ENCODE data around the gene TNPO2.
"Not testable (repeated sequence)": the region's sequence is repeated elsewhere in the genome, so short reads cannot be mapped to it uniquely, and the experiment has no call there.

Gene TNPO2

DNA sequence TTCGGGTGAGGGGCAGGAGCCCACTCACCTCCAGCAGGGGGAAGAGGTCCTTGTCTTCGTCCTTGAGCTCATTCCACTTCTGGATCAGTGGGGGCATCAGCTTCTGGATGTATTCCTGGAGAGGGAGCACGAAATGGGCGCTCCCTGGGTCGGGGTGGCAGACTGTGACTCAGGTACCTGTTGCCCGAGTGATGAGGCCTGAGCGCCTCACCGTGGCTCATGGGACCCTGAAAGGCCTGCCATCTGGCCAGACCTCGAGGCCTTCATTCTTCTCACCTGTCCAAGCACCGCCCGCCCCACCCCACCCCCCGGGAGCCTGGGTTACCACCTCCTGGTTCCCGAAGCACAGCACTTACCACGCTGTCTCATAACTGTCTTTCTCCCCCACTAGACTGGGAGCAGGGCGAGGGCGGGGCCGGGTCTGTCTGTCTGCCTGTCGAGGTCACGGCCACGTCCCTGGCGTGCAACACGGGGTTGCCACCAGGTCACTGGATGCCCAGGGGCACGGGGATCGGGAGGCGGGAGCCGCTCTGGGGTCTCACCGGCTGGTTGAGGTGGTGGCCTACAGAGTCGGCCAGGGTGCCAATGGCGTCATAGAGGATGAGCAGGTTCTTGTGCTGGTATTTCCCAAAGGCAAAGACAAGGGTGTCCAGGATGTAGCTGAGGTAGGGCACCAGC is 17.9 kb downstream of the TNPO2 start:
- no peak for TF ChIP-seq POLR2A (IDR thresholded peaks at IDR 0.05; ENCODE audit: low read depth, low read length)
- no peak for FAIRE-seq

DNA sequence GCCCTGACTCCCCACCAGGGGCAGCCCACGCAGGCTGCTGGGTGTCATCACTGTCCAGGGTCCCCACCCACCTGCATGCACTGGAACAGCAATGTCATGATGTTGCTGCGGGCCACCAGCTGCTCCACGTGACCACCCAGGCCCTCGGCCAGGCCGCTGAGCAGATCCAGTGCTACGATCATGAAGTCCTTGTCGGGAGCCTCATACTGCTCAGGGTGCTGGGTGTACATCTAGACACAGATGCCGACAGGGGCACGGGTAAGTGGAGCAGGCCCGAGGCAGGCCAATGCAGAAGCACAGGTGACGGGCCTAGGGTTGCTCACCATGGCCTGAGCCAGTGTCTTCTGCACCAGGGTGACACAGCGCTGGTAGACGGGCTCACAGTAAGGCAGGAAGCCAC is 18.6 kb downstream of the TNPO2 start:
- TF ChIP-seq POLR2A (IDR thresholded peaks at IDR 0.05; ENCODE audit: low read depth, low read length) = no peak
- DNase-seq (ENCODE audit: insufficient read length, low spot score) (no peak), FAIRE-seq (no peak)

More for the DNA sequence above, 17.9 kb downstream of the TNPO2 start:
- DNase-seq (ENCODE audit: insufficient read length, low spot score) = no peak

DNA sequence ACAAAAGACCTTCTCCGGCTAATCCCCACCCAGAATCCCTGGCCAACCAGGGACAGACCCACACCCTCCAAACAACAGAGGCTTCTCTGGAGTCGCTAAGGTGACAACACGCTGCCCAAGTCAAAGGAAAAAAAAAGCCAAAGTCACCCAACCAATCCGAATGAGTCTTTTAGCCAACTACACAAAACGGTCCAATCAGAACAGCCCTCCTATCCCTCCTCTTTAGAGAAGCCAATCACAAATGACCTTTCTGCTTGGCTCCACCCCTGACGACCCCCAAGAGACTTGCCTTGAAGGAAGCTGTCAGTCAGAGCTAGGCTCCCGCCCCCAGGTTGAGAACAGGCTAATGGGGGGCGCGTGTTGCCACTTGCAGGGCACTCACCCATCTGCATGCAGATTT is 20.7 kb downstream of the TNPO2 start:
- no peak for DNase-seq (ENCODE audit: insufficient read length, low spot score)
- TF ChIP-seq POLR2A (IDR thresholded peaks at IDR 0.05; ENCODE audit: low read depth, low read length) = no peak
- FAIRE-seq = no peak

DNA sequence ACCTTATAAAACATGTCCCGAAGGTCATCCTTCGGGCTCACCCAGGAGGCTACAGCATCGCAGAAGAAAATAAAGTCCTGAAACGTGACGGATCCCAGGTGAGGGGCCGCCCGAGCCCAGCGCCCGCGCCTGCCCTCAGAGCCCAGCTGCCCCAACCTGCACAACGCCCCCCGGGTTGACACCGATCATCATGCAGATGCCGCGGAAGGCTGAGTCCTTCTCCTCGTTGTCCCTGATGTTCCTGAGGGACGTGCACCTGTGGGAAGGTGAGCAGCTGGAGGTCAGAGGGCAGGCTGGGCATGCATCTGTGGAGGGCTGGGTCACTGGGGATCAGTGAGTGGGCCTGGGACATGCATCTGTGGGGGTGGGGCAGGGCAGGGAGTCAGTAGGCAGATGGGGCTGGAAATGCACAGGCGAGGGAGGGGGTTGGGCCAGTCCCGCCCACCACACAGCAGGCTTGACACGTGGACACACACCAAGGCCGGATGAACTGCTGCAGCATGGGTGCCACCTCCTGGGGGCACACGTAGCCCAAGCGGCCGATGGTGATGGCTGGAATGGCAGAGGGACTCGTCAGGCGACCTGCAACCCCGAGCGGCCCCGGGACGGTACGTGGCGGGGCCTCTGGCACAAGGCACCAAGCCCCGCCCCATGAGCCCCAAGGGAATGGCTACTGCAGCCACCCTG is 22.0 kb downstream of the TNPO2 start:
- no peak for FAIRE-seq
- no peak for TF ChIP-seq POLR2A (IDR thresholded peaks at IDR 0.05; ENCODE audit: low read depth, low read length)
- DNase-seq (ENCODE audit: insufficient read length, low spot score) = no peak

DNA sequence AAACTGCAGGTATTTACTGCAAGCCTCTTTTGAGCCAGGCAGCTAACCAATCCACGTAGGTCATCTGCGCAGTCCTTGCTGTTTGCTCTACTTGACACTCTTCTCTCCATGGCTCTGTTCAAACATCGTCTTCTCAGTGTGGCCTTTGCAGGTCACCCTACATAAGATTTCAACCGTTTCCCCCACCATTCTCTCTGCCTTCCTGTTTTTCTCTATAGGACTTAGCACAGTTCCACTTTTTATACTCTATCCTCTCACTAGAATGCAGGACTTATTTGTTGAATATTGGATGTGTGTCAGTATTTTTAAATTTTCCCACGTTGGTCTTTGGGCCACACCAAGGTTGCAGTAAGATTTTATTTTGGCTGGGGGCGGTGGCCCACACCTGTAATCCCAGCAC is 25.6 kb downstream of the TNPO2 start:
- TF ChIP-seq POLR2A (IDR thresholded peaks at IDR 0.05; ENCODE audit: low read depth, low read length) = no peak
- DNase-seq (ENCODE audit: insufficient read length, low spot score) (no peak), FAIRE-seq (no peak)

DNA sequence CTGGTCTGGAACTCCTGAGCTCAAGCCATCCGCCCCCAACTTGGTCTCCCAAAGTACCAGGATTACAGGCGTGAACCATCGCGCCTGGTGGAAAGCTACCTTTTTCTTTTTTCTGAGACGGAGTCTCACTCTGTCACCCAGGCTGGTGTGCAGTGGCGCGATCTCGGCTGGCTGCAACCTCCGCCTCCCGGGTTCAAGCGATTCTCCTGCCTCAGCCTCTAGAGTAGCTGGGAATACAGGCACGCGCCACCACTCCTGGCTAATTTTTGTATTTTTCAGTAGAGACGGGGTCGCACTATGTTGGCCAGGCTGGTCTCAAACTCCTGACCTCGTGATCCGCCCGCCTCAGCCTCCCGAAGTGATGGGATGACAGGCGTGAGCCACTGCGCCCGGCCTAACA is 26.3 kb downstream of the TNPO2 start:
- DNase-seq (ENCODE audit: insufficient read length, low spot score); FAIRE-seq: not testable (repeated sequence)

DNA sequence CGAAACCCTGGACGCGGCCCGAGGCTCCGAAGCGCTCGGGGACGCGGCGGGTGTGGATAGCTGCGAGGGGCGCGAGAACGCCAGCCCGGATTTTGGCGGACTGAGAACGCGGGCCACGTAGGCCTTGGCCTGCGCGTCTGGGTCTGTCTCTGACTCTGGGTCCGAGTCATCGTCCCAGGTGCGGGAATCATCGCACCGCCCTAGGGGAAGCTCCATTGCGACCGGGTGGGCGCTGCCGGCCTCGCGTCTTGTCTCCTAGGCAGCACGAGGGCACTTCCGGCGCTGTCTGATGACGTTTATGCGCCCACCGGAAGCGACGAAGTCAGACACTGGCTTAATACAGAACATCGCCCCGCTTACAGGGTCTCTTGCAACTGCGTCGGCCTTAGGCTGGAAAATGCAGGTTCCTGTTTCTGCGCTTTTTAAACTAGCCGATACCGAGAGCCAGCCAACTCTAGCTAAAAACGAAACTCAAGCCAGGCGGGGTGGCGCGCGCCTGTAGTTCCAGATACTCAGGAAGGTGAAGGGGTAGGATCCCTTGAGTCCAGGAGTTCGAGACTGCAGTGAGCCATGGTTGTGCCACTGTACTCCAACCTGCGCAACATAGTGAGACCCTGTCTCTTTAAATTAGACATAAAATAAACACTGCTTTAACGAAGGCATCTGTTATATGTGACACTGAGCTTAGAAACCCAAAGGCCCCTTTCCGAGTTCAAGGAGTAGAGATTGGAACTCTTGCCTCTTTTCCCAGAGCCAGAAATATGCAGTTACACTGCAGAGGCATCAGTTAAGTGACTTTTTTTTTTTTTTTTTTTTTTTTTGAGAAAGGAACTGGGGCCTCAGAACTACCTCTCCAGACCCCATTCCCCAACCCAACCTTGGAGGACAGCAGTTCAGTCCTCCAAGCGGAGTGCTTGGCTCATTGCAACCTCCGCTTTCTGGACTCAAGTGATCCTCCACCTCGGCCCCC is 27.1 kb downstream of the TNPO2 start, which contains the start of gene FBXW9:
Gene FBXW9 (minus strand): TSS at position 266 of the 970 bp plus-strand sequence. CDS start 50 bp downstream, at position 216.
- TF ChIP-seq POLR2A (IDR thresholded peaks at IDR 0.05; ENCODE audit: low read depth, low read length) = peak; percentile 44; the same call in 1 of the 2 replicates
- DNase-seq (ENCODE audit: insufficient read length, low spot score) = peak; percentile 93
- peak; percentile 23 for FAIRE-seq

DNA sequence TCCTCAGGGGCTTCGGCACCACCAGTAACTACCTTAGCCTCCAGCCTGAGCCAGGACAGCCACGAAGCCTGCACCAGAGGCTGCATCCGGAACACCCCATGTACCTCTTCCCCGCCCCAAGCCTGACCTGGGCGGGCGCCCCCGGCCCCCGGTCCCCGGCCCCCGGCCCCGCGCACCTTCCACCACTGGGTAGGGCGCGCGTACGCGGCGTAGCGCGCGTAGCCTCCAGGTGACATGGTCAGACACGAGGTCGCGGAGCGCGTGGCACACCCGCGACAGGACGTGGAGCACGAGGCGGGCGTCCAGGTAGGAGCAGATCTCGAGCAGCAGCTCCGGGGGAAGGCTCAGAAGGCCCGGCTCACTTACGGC is 27.8 kb downstream of the TNPO2 start:
- DNase-seq (ENCODE audit: insufficient read length, low spot score) (no peak), FAIRE-seq (no peak)
- no peak for TF ChIP-seq POLR2A (IDR thresholded peaks at IDR 0.05; ENCODE audit: low read depth, low read length)

DNA sequence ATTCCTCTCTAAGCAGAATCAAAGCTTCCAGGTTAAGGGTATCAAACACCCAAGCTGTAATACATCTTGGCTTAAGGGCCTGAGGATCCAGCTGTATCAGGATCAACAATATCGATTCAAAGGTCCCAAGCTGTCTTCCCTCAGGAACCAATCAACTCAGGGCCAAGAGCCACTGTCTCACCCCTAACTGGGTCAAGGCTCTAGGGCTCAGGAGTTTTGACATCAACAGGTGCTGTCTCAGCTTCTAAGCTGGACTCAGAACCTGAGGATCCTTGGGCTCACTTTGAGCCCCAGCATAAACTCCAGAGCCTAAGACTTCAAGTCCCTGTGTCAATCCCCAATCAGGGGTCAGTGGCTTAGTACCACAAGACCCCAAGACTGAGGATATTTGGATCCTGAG is 28.2 kb downstream of the TNPO2 start:
- no peak for FAIRE-seq
- TF ChIP-seq POLR2A (IDR thresholded peaks at IDR 0.05; ENCODE audit: low read depth, low read length) = no peak
- no peak for DNase-seq (ENCODE audit: insufficient read length, low spot score)

DNA sequence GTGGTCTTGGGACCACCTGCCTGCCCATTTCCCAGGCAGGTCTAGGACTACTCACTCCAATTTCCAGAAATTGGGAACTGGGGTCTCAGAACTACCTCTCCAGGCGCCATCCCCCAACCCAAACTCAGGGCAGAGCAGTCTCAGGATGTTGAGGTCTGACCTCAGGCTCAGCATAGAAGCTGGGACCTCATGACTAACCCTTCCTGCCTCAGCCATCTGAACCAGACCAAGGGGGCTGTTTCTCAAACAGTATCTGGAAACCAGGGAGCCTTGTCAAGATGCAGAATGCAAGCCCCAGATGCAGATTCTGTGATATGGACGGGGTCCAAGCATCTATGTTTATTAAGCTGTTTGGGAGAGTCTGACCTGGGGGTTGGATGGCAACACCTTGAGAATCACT is 28.6 kb downstream of the TNPO2 start:
- DNase-seq (ENCODE audit: insufficient read length, low spot score) (no peak), FAIRE-seq (no peak)
- no peak for TF ChIP-seq POLR2A (IDR thresholded peaks at IDR 0.05; ENCODE audit: low read depth, low read length)

DNA sequence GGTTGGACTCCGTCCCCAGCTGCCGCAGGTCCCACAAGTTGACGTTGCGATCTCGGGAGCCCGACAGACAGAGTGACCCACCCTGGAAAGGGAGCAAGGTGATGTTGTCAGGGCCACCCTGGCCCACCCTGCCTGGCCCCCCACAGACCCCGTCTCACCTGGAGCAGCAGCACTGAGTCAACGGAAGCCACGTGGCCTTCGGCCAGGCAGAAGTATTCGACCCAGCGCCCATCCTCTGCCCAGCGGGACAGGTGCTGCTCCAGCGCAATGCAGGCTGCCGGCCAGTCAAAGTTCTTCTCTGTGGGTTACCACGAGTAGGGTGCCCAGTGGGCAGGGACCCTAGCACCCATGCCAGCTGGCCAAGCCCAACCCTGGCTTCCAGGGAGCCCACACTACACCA is 29.1 kb downstream of the TNPO2 start:
- FAIRE-seq (no peak), DNase-seq (ENCODE audit: insufficient read length, low spot score) (no peak)
- no peak for TF ChIP-seq POLR2A (IDR thresholded peaks at IDR 0.05; ENCODE audit: low read depth, low read length)

DNA sequence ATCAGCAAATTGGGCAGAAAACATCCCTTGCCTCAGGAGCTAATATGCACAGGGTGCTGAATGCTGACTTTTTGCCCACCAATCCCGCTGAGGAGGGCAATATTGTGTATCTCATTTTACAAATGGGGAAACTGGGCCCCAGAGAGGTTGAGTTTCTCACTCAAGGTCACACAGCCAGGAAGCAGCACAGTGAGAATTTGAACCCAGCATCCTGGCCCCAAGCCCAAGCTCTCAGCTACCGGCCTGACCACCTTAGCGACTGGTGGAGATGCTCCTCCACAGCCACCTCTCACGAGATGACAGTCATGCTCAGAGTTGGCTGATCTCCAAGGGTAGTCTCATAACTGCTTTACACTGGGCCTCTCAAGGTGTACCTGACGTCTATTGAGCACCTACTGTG is 30.8 kb downstream of the TNPO2 start:
- FAIRE-seq = no peak
- no peak for DNase-seq (ENCODE audit: insufficient read length, low spot score)
- no peak for TF ChIP-seq POLR2A (IDR thresholded peaks at IDR 0.05; ENCODE audit: low read depth, low read length)

DNA sequence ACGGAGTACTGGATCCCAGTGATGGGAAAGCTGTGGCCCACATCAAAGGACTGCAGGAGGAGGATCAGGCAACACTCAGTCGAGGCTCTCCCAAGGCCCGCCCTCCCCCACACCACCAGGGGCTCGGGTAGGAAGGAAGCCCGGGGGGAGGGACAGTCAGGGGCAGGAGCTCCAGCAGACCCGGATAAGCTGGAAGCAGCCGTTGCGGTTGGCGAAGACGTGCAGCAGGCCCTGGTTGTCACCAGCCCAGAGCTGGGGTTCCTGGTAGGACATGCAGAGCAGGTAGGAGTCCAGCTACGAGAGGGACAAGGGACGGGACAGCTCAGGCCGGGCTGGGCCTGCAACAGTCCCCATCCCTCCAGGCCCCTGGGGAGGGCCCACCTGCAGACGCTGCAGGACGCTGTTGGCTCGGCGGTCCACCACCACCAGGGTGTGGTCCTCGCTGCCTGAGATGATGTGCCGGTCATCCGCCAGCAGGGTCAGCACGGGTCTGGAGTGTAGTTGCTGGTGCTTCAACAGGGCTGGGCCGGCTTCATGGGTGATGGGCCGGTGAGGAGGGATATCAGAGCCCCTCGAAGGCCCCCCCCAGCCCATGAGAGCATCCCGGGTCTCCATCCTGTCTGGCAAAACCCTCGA is 34.0 kb downstream of the TNPO2 start:
- no peak for FAIRE-seq
- no peak for TF ChIP-seq POLR2A (IDR thresholded peaks at IDR 0.05; ENCODE audit: low read depth, low read length)
- no peak for DNase-seq (ENCODE audit: insufficient read length, low spot score)

DNA sequence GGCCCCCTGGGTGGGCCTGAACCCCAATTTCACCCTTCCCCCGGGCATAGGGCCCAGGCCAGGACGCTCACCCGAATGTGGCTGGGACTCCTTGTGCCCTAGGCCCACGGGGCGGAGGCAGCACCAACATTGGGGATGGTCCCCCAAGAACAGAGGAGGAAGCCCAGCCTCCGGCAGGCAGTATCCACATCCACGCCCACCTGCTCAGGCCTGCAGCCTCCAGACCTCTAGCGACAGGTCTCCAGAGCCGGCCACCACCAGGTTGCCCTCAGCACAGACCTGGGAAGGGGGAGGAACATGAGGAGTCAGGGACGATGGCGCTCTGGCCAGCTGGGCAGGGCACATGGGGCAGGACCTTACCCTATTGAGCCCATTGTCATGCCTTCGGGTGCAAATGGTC is 34.7 kb downstream of the TNPO2 start:
- TF ChIP-seq POLR2A (IDR thresholded peaks at IDR 0.05; ENCODE audit: low read depth, low read length) = no peak
- FAIRE-seq = no peak
- DNase-seq (ENCODE audit: insufficient read length, low spot score) = no peak
